Neural cell (in vitro differentiated cells): Measurements from ENCODE around the gene CENPP. TPM values are rescaled to one million over a fixed set of nuclear protein-coding genes. Genes with fewer than 3 reads are reported as not detected.

Experiments
- H2AFZ ChIP-seq: fragments of 200-600, 300-800 bp; sonication (generic), shearing (Covaris generic); 2 replicates; pipeline ENCODE4 v1.6.0; 2014; ENCODE audit warnings: low read depth, mild to moderate bottlenecking, antibody characterized with exemption, low read length, moderate library complexity
- H3F3A ChIP-seq: fragments of 200-600 bp; shearing (Covaris generic); 2 replicates; pipeline ENCODE4 v1.6.1; 2016; ENCODE audit warnings: mild to moderate bottlenecking, moderate library complexity, mixed read lengths, antibody characterized with exemption, low read length; ENCODE audit not compliant: insufficient read depth, poor library complexity, severe bottlenecking
- H3K27ac ChIP-seq: fragments of 200-600, 300-800 bp; sonication (generic), shearing (Covaris generic); 2 replicates; pipeline ENCODE4 v1.5.1; 2014; ENCODE audit warnings: mild to moderate bottlenecking, low read length, moderate library complexity
- H3K27me3 ChIP-seq: fragments of 300-800, 200-600 bp; sonication (generic), shearing (Covaris generic); 2 replicates; pipeline ENCODE4 v1.6.0; 2014; ENCODE audit warnings: mild to moderate bottlenecking, low read depth, low read length, moderate library complexity; ENCODE audit not compliant: insufficient read depth
- H3K36me3 ChIP-seq: fragments of 300-800, 200-600 bp; sonication (generic), shearing (Covaris generic); 2 replicates; pipeline ENCODE4 v1.5.1; 2014; ENCODE audit warnings: mild to moderate bottlenecking, antibody characterized with exemption, low read length, moderate library complexity; ENCODE audit not compliant: insufficient read depth
- H3K4me2 ChIP-seq: fragments of 300-800, 200-600 bp; sonication (generic), shearing (Covaris generic); 2 replicates; pipeline ENCODE4 v1.6.0; 2014; ENCODE audit warnings: mild to moderate bottlenecking, low read length
- H3K4me3 ChIP-seq: fragments of 300-800, 200-600 bp; sonication (generic), shearing (Covaris generic); 2 replicates; pipeline ENCODE4 v1.5.1; 2014; ENCODE audit warnings: mild to moderate bottlenecking, low read length, moderate library complexity
- H3K79me2 ChIP-seq: fragments of 200-600 bp; shearing (Covaris generic); replicated peaks from 2 replicates; pipeline ENCODE4 v1.6.0; 2014; ENCODE audit warnings: mild to moderate bottlenecking, low read length, moderate library complexity; ENCODE audit not compliant: insufficient read depth
- H3K9ac ChIP-seq: fragments of 300-800, 200-600 bp; sonication (generic), shearing (Covaris generic); 2 replicates; pipeline ENCODE4 v1.6.1; 2016; ENCODE audit warnings: mild to moderate bottlenecking, low read length, mixed read lengths
- H3K9me2 ChIP-seq: fragments of 200-600 bp; shearing (Covaris generic); 2 replicates; pipeline ENCODE4 v1.6.1; 2016; ENCODE audit warnings: mild to moderate bottlenecking, low read length, mixed read lengths; ENCODE audit not compliant: insufficient read depth
- H3K9me3 ChIP-seq: fragments of 200-600, 300-800 bp; sonication (generic), shearing (Covaris generic); 2 replicates; pipeline ENCODE4 v1.6.1; 2016; ENCODE audit warnings: mild to moderate bottlenecking, mixed run types, low read length, moderate library complexity, mixed read lengths
- H4K20me1 ChIP-seq: fragments of 200-600 bp; shearing (Covaris generic); 2 replicates; pipeline ENCODE4 v1.6.1; 2016; ENCODE audit warnings: mild to moderate bottlenecking, mixed run types; ENCODE audit not compliant: insufficient read depth
- CTCF ChIP-seq: fragments of 450-650 bp; IDR thresholded peaks from 2 replicates; pipeline ENCODE4 v1.5.1; 2014; ENCODE audit warnings: antibody characterized with exemption, mild to moderate bottlenecking, moderate library complexity; ENCODE audit not compliant: poor library complexity, severe bottlenecking
- EP300 ChIP-seq: fragments of 450-650 bp; conservative IDR thresholded peaks from 2 replicates; pipeline ENCODE4 v1.6.1; 2014; ENCODE audit warnings: antibody characterized with exemption, mild to moderate bottlenecking, moderate library complexity; ENCODE audit not compliant: poor library complexity, severe bottlenecking
- EZH2 ChIP-seq: fragments of 200-600, 300-800 bp; shearing (Covaris generic), sonication (generic); IDR thresholded peaks from 2 replicates; pipeline ENCODE4 v1.6.1; 2014; ENCODE audit warnings: antibody characterized with exemption, low read length, borderline replicate concordance, mild to moderate bottlenecking; ENCODE audit not compliant: insufficient read depth, poor library complexity, severe bottlenecking
- MXI1 ChIP-seq: fragments of 450-650 bp; conservative IDR thresholded peaks from 2 replicates; pipeline ENCODE4 v1.6.1; 2014; ENCODE audit warnings: antibody characterized with exemption, mild to moderate bottlenecking; ENCODE audit not compliant: poor library complexity, severe bottlenecking
- POLR2AphosphoS5 ChIP-seq: IDR thresholded peaks from 2 replicates; pipeline ENCODE4 v1.6.1; 2012
- RAD21 ChIP-seq: fragments of 450-650 bp; conservative IDR thresholded peaks from 2 replicates; pipeline ENCODE4 v1.6.1; 2014; ENCODE audit warnings: antibody characterized with exemption, mild to moderate bottlenecking, moderate library complexity
- REST ChIP-seq: IDR thresholded peaks from 2 replicates; pipeline ENCODE4 v1.6.1; 2012; ENCODE audit warnings: borderline replicate concordance
- SMC3 ChIP-seq: fragments of 450-650 bp; conservative IDR thresholded peaks from 2 replicates; pipeline ENCODE4 v1.6.1; 2014; ENCODE audit warnings: antibody characterized with exemption, mild to moderate bottlenecking, moderate library complexity; ENCODE audit not compliant: poor library complexity
- TAF1 ChIP-seq: IDR thresholded peaks from 2 replicates; pipeline ENCODE4 v1.6.1; 2012; ENCODE audit warnings: low read depth
- polyA plus RNA-seq: library from polyadenylated mRNA; depleted of rRNA; stranded (reverse); fragments of >200 nt; gene quantifications from 2 replicates; pipeline ENCODE4 v1.2.3, GENCODE V29; 2014

CENPP gene
- polyA plus RNA-seq, 1 donor from 2014 or later, result 5.0 TPM

- H2AFZ ChIP-seq, result no peak overlapping the region
- no peaks in the 10 kb centered on the region for H3K9me3 ChIP-seq
- H3K27me3 ChIP-seq, result no peaks in the 10 kb centered on the region
- no peak for TF ChIP-seq SMC3
- no peak for TF ChIP-seq REST
- H3K9me2 ChIP-seq, result no peaks in the 10 kb centered on the region
- H3K27ac ChIP-seq, result no peak overlapping the region
- H3K4me3 ChIP-seq, result no peak overlapping the region
- H3F3A ChIP-seq, result no peaks in the 10 kb centered on the region
- H3K79me2 ChIP-seq, result no peaks in the 10 kb centered on the region
- H3K36me3 ChIP-seq, result no peaks in the 10 kb centered on the region
- no peaks in the 10 kb centered on the region for H4K20me1 ChIP-seq
- H3K4me2 ChIP-seq, result no peak overlapping the region
- no peak overlapping the region for H3K9ac ChIP-seq
These were observed 314.1 kb downstream of the CENPP start for GRCh38 chr9:92639791-92640271.

GRCh38 chr9:92640398-92641091 lies 314.8 kb downstream of the CENPP start:
- no peak overlapping the region for H3K4me2 ChIP-seq
- no peaks in the 10 kb centered on the region for H3K9me3 ChIP-seq
- no peak overlapping the region for H3K27ac ChIP-seq
- no peaks in the 10 kb centered on the region for H3K79me2 ChIP-seq
- no peaks in the 10 kb centered on the region for H3F3A ChIP-seq
- H4K20me1 ChIP-seq, result no peaks in the 10 kb centered on the region
- H3K4me3 ChIP-seq, result no peak overlapping the region
- no peak overlapping the region for H2AFZ ChIP-seq
- H3K9me2 ChIP-seq, result no peaks in the 10 kb centered on the region
- no peaks in the 10 kb centered on the region for H3K36me3 ChIP-seq
- H3K9ac ChIP-seq, result no peak overlapping the region
- no peak for TF ChIP-seq EZH2
- TF ChIP-seq TAF1, result no peak
- no peak for TF ChIP-seq CTCF
- no peak for TF ChIP-seq MXI1
- no peak for TF ChIP-seq RAD21
- no peak for TF ChIP-seq REST
- no peak for TF ChIP-seq EP300
- TF ChIP-seq SMC3, result no peak
- no peak for TF ChIP-seq POLR2AphosphoS5
- H3K27me3 ChIP-seq, result no peaks in the 10 kb centered on the region
